ENCODE results near the gene ZC2HC1C. TPM values are rescaled to one million over a fixed set of nuclear protein-coding genes. Genes with fewer than 3 reads are reported as not detected.

ZC2HC1C gene
- total RNA-seq, 2 experiments from 2014 or later = 1.4 to 2.1 TPM

- CTCF ChIA-PET = no interaction called here
Observed at GRCh38 chr14:75096959-75097358, 27.5 kb downstream of the ZC2HC1C start.

GRCh38 chr14:75098212-75098611, 28.8 kb downstream of the ZC2HC1C start:
- ChIA-PET CTCF (interaction anchor here (1.2 to 1.8 kb wide), 3 partner anchors 10 to 237 kb away, joined by 3 to 5 read pairs (median 5); no protein-coding TSS in a partner anchor), POLR2A (no interaction called here)
- no peak for DNase-seq
- peaks cover 34% of the 10 kb centered on the region for H3K36me3 Mint-ChIP-seq
- H3K9me3 Mint-ChIP-seq = no peaks in the 10 kb centered on the region
- H3K27ac Mint-ChIP-seq = no peak overlapping the region
- intact Hi-C loops (cut with micrococcal nuclease) = no loop called here
- no peaks in the 10 kb centered on the region for H3K27me3 Mint-ChIP-seq
- no peaks in the 10 kb centered on the region for H3K4me1 Mint-ChIP-seq (ENCODE audit: low read depth)
- no peak overlapping the region for H3K4me3 Mint-ChIP-seq

More at GRCh38 chr14:75096959-75097358, 27.5 kb downstream of the ZC2HC1C start:
- H3K9me3 Mint-ChIP-seq = no peaks in the 10 kb centered on the region
- POLR2A ChIA-PET = no interaction called here
- peaks cover 33% of the 10 kb centered on the region for H3K36me3 Mint-ChIP-seq
- H3K4me1 Mint-ChIP-seq (ENCODE audit: low read depth) = no peaks in the 10 kb centered on the region
- no peak overlapping the region for H3K4me3 Mint-ChIP-seq
- no peak overlapping the region for H3K27ac Mint-ChIP-seq
- intact Hi-C loops (cut with micrococcal nuclease) = no loop called here
- H3K27me3 Mint-ChIP-seq = no peaks in the 10 kb centered on the region
- DNase-seq = no peak

- Mint-ChIP-seq H3K36me3 (peaks cover 38% of the 10 kb centered on the region), H3K27ac (no peak overlapping the region)
- POLR2A ChIA-PET = no interaction called here
Observed at GRCh38 chr14:75098682-75099081, 29.2 kb downstream of the ZC2HC1C start.

GRCh38 chr14:75101491-75101890, 32.0 kb downstream of the ZC2HC1C start:
- POLR2A ChIA-PET = no interaction called here
- Mint-ChIP-seq H3K4me1 (ENCODE audit: low read depth) (no peaks in the 10 kb centered on the region), H3K27ac (no peak overlapping the region), H3K9me3 (no peaks in the 10 kb centered on the region), H3K27me3 (no peaks in the 10 kb centered on the region), H3K36me3 (peaks cover 41% of the 10 kb centered on the region), H3K4me3 (no peak overlapping the region)
- DNase-seq = no peak
- CTCF ChIA-PET = interaction anchor here (2.9 kb wide), 1 partner anchor 13 kb away, joined by 16 read pairs; no protein-coding TSS in a partner anchor
- intact Hi-C loops (cut with micrococcal nuclease) = no loop called here

More at GRCh38 chr14:75098682-75099081, 29.2 kb downstream of the ZC2HC1C start:
- no peak for DNase-seq
- H3K27me3 Mint-ChIP-seq = no peaks in the 10 kb centered on the region
- intact Hi-C loops (cut with micrococcal nuclease) = no loop called here
- H3K9me3 Mint-ChIP-seq = no peaks in the 10 kb centered on the region
- H3K4me1 Mint-ChIP-seq (ENCODE audit: low read depth) = no peaks in the 10 kb centered on the region
- CTCF ChIA-PET = interaction anchor here (1.2 to 1.8 kb wide), 3 partner anchors 10 to 238 kb away, joined by 3 to 5 read pairs (median 5); no protein-coding TSS in a partner anchor
- no peak overlapping the region for H3K4me3 Mint-ChIP-seq

DNA sequence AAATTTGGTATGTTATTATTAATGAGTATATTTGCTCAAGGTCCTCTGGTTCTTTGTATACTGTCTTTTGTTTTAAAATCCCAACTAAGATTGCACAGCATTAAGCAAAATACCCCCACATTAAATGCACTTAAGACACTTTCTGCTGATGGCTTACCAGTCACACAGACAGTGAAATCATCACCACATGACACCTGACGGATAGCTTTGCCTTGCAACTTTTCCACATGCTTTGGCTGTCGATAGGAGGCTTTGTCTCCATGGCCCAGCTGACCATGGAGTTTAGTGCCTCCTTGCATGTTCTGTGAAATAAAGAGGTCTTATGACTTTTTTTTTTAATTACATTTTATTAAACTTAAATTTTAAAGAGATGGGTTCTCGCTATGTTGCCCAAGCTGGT, 37.7 kb downstream of the ZC2HC1C start:
- Mint-ChIP-seq H3K27ac (no peak overlapping the region), H3K36me3 (peaks cover 50% of the 10 kb centered on the region), H3K27me3 (no peaks in the 10 kb centered on the region), H3K4me3 (no peak overlapping the region), H3K4me1 (ENCODE audit: low read depth) (no peaks in the 10 kb centered on the region), H3K9me3 (no peaks in the 10 kb centered on the region)
- intact Hi-C loops (cut with micrococcal nuclease) = no loop called here
- CTCF ChIA-PET = interaction anchor here (0.7 to 1.1 kb wide), 3 partner anchors 18 to 265 kb away, joined by 3 to 5 read pairs (median 5); partner anchors contain the start of gene RPS6KL1
- no peak for DNase-seq
- POLR2A ChIA-PET = no interaction called here

- peaks cover 5% of the 10 kb centered on the region for H3K4me1 Mint-ChIP-seq (ENCODE audit: low read depth)
- ChIA-PET CTCF (interaction anchor here (0.6 kb wide), 1 partner anchor 187 kb away, joined by 4 read pairs; no protein-coding TSS in a partner anchor), POLR2A (no interaction called here)
- intact Hi-C loops (cut with micrococcal nuclease) = no loop called here
- H3K27me3 Mint-ChIP-seq = no peaks in the 10 kb centered on the region
- no peak overlapping the region for H3K27ac Mint-ChIP-seq
- H3K36me3 Mint-ChIP-seq = peaks cover 46% of the 10 kb centered on the region
- no peaks in the 10 kb centered on the region for H3K9me3 Mint-ChIP-seq
- no peak overlapping the region for H3K4me3 Mint-ChIP-seq
- DNase-seq = no peak
Observed at GRCh38 chr14:75109877-75110276, 40.4 kb downstream of the ZC2HC1C start.

DNA sequence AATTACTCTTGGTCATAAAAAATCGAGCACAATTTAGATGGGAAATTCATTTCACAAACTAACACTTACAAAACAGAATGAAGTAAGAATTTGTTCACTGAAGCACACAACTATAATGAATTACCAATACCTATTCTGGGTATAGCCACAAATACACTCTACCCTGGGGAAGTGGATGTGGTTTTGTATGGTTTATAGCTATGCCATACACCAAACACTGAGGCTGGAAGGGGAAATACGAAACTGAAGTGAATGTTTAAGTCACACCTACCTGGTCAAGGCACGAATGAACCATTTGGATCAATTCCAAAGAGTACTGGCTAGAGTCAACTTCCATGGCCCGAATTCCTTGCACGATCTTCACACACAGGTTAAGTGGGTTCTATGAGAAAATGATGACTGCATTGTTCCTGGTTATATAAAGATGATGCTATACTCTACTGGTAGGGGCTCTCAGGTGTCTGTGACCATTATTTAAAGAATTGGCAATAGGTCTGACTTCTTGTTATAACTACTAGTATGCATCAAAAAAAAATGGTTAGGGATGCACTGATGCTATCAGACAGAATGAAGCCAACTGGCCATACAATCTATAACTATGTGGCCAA, 44.6 kb downstream of the ZC2HC1C start:
- intact Hi-C loops (cut with micrococcal nuclease) = no loop called here
- H3K36me3 Mint-ChIP-seq = peaks cover 43% of the 10 kb centered on the region
- H3K4me1 Mint-ChIP-seq (ENCODE audit: low read depth) = peaks cover 5% of the 10 kb centered on the region
- H3K4me3 Mint-ChIP-seq = no peak overlapping the region
- ChIA-PET CTCF (no interaction called here), POLR2A (no interaction called here)
- DNase-seq = no peak
- H3K27me3 Mint-ChIP-seq = no peaks in the 10 kb centered on the region
- no peaks in the 10 kb centered on the region for H3K9me3 Mint-ChIP-seq
- no peak overlapping the region for H3K27ac Mint-ChIP-seq

- Mint-ChIP-seq H3K9me3 (no peaks in the 10 kb centered on the region), H3K4me3 (no peak overlapping the region), H3K27ac (no peak overlapping the region), H3K36me3 (peaks cover 26% of the 10 kb centered on the region), H3K4me1 (ENCODE audit: low read depth) (peaks cover 25% of the 10 kb centered on the region), H3K27me3 (no peaks in the 10 kb centered on the region)
- POLR2A ChIA-PET = no interaction called here
- DNase-seq = no peak
- CTCF ChIA-PET = no interaction called here
- intact Hi-C loops (cut with micrococcal nuclease) = no loop called here
Observed at GRCh38 chr14:75119056-75119455, 49.6 kb downstream of the ZC2HC1C start.

DNA sequence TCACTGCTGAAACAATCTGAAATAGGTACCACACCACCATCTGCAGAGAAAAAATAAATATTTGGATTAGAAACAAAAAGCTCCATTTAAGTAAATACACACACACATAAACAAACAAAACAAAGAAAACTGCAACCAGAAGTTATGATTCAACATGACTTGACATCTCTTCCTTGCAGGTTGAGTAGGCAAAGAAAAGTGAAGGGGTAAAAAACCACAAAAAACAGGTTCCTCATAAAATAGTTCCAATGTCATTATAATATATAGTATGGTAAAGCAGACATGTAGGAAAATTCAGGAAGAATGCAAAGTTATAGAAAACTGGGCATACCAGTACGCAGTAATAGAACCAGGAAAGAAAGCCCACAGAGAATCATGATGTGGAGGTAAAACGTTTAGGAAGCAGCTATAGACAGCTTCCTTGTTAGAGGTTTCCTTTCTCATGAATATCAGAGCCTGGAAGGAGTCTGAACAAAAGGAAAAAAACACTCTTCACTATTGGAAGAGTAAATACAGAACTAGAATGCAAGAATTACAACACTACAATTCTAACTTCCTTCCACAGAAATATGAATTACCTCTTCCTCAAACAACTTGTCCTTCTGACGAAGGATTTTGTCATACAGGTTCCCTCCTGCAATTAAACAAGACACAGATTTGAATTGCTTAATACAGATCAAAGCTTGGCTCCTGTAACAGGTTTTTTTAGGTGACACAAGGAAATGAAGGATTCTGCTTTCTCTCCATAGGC, 51.3 kb downstream of the ZC2HC1C start:
- peaks cover 37% of the 10 kb centered on the region for H3K4me1 Mint-ChIP-seq (ENCODE audit: low read depth)
- ChIA-PET CTCF (interaction anchor here (1.0 kb wide), 1 partner anchor 213 kb away, joined by 3 read pairs; no protein-coding TSS in a partner anchor), POLR2A (no interaction called here)
- H3K27ac Mint-ChIP-seq = no peak overlapping the region
- H3K36me3 Mint-ChIP-seq = peaks cover 22% of the 10 kb centered on the region
- no peaks in the 10 kb centered on the region for H3K9me3 Mint-ChIP-seq
- H3K27me3 Mint-ChIP-seq = no peaks in the 10 kb centered on the region
- no peak overlapping the region for H3K4me3 Mint-ChIP-seq
- DNase-seq = no peak
- intact Hi-C loops (cut with micrococcal nuclease) = loop anchor here (10.0 kb wide), 1 partner anchor 404 kb away; the partner anchor contains the start of gene BATF

- Mint-ChIP-seq H3K4me1 (ENCODE audit: low read depth) (peaks cover 41% of the 10 kb centered on the region), H3K36me3 (peaks cover 19% of the 10 kb centered on the region), H3K27ac (no peak overlapping the region), H3K4me3 (no peak overlapping the region), H3K9me3 (no peaks in the 10 kb centered on the region), H3K27me3 (no peaks in the 10 kb centered on the region)
- intact Hi-C loops (cut with micrococcal nuclease) = loop anchor here (10.0 kb wide), 1 partner anchor 403 kb away; the partner anchor contains the start of gene BATF
- ChIA-PET POLR2A (no interaction called here), CTCF (no interaction called here)
- no peak for DNase-seq
Observed at GRCh38 chr14:75121552-75121951, 52.1 kb downstream of the ZC2HC1C start.

DNA sequence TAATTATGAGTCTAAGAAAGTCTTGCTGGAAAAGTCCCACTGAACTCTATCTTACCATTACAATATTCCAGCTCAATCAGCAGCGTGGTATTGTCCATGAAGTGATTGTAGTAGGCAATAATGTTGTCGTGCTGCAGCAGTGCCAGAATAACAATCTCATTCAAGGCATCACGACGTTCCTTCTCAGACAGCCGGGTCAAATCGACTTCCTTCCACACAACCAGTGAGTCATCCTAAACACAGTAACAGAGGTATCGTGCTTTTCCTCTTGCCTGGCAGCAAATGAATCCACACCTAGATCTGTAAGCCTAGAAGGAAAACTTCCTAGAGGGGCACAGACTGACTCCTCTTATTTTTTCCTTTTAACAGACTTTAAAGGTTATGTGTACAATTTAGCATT, 54.5 kb downstream of the ZC2HC1C start:
- peak overlapping the region; percentile 60 for H3K27ac Mint-ChIP-seq
- CTCF ChIA-PET = interaction anchor here (0.6 to 10.9 kb wide), 5 partner anchors 131 to 331 kb away, joined by 3 to 280 read pairs (median 3); no protein-coding TSS in a partner anchor
- peaks cover 54% of the 10 kb centered on the region for H3K4me1 Mint-ChIP-seq (ENCODE audit: low read depth)

DNA sequence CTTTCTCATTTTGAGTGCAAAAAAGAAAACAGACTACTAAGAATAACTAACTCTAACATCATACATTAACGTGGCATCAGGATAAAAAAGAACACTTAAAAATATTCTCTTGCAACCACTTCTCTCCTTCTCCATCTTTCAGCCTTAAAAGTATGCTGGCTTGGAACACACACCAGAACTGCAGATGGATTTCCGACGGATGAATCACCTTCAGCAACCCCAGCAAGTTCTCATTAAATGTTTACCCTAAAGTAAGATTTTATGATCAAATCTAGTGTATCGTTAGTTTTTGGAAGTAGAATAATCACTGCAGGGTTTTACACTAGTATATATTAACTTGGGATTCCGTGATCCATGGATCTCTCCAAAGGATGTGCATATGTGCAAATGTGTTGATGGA, 56.2 kb downstream of the ZC2HC1C start:
- POLR2A ChIA-PET = interaction anchor here (1.4 to 2.2 kb wide), 6 partner anchors 56 to 373 kb away, joined by 3 to 9 read pairs (median 6); partner anchors contain the start of gene ZC2HC1C
- Mint-ChIP-seq H3K4me3 (peak overlapping the region; percentile 99), H3K4me1 (ENCODE audit: low read depth) (peaks cover 51% of the 10 kb centered on the region), H3K9me3 (no peaks in the 10 kb centered on the region), H3K27ac (peak overlapping the region; percentile 96), H3K36me3 (peaks cover 10% of the 10 kb centered on the region), H3K27me3 (no peaks in the 10 kb centered on the region)
- CTCF ChIA-PET = interaction anchor here (1.0 to 10.9 kb wide), 5 partner anchors 131 to 363 kb away, joined by 3 to 280 read pairs (median 5); no protein-coding TSS in a partner anchor
- DNase-seq = no peak
- intact Hi-C loops (cut with micrococcal nuclease) = loop anchor here (2.0 to 10.0 kb wide), 7 partner anchors 51 to 537 kb away; partner anchors contain the start of genes ACYP1, BATF, ERG28 and TMED10

More for the DNA sequence above, 54.5 kb downstream of the ZC2HC1C start:
- Mint-ChIP-seq H3K36me3 (peaks cover 13% of the 10 kb centered on the region), H3K27me3 (no peaks in the 10 kb centered on the region), H3K4me3 (peak overlapping the region; percentile 31), H3K9me3 (no peaks in the 10 kb centered on the region)
- POLR2A ChIA-PET = interaction anchor here (0.6 to 0.8 kb wide), 4 partner anchors 31 to 398 kb away, joined by 3 to 5 read pairs (median 3); no protein-coding TSS in a partner anchor
- intact Hi-C loops (cut with micrococcal nuclease) = loop anchor here (10.0 kb wide), 1 partner anchor 401 kb away; the partner anchor contains the start of gene BATF
- peak; percentile 50 for DNase-seq

Measured in activated CD4-positive, alpha-beta memory T cell treated with anti-CD3 and anti-CD28 coated beads for 36 hours (primary cell).